H1 (cell line): Measurements from ENCODE around the gene TRPV2. TPM values are rescaled to one million over a fixed set of nuclear protein-coding genes. Genes with fewer than 3 reads are reported as not detected.

Source experiments
- CTCF ChIA-PET: fragments of 300-600 bp; sonication (Branson Sonifier 250); formaldehyde crosslinking; loops from one replicate; lab custom pipeline; 2021; ENCODE audit not compliant: partially characterized antibody; lab: Charles Lee
- POLR2A ChIA-PET: fragments of 300-600 bp; sonication (Branson Sonifier 250); formaldehyde crosslinking; loops from one replicate; lab custom pipeline; 2021; ENCODE audit warnings: inconsistent platforms; ENCODE audit not compliant: partially characterized antibody; lab: Charles Lee
- DNase-seq, 2 experiments: peaks; one replicate each; pipeline versions ENCODE4 v3.0.0 to v3.0.0-alpha.2; 2010 to 2022; ENCODE audit warnings: low spot score in 2 of 2, low read depth in 1 of 2, mixed read lengths in 1 of 2
- FAIRE-seq: peaks from 2 replicates; lab custom pipeline; 2011; peaks lifted over from hg19 to GRCh38; lab: Jason Lieb, UNC
- H2AFZ ChIP-seq: 2 replicates; pipeline ENCODE4 v1.8.1; 2012; ENCODE audit warnings: low read length, inconsistent platforms
- H2AK5ac ChIP-seq: 2 replicates; pipeline ENCODE4 v1.6.1; 2013; ENCODE audit warnings: low read depth, low read length
- H2BK120ac ChIP-seq: replicated peaks from 2 replicates; pipeline ENCODE3; 2013; ENCODE audit warnings: low read depth, low read length, inconsistent platforms
- H2BK12ac ChIP-seq: 2 replicates; pipeline ENCODE4 v1.6.1; 2013; ENCODE audit warnings: low read depth, low read length
- H2BK15ac ChIP-seq: 2 replicates; pipeline ENCODE4 v1.6.1; 2013; ENCODE audit warnings: low read length
- H2BK20ac ChIP-seq: 2 replicates; pipeline ENCODE4 v1.6.1; 2013; ENCODE audit warnings: low read length
- H2BK5ac ChIP-seq: 2 replicates; pipeline ENCODE4 v1.6.1; 2013; ENCODE audit warnings: low read depth, low read length
- H3K14ac ChIP-seq: 2 replicates; pipeline ENCODE4 v1.6.1; 2013; ENCODE audit warnings: inconsistent platforms; ENCODE audit not compliant: insufficient read length
- H3K18ac ChIP-seq: 2 replicates; pipeline ENCODE4 v1.6.1; 2013; ENCODE audit warnings: low read length; ENCODE audit errors: extremely low read depth
- H3K23ac ChIP-seq: 2 replicates; pipeline ENCODE4 v1.6.1; 2013; ENCODE audit warnings: inconsistent platforms; ENCODE audit not compliant: insufficient read length
- H3K23me2 ChIP-seq: 2 replicates; pipeline ENCODE4 v1.6.1; 2013; ENCODE audit warnings: low read depth, low read length
- H3K27ac ChIP-seq: 2 replicates; pipeline ENCODE4 v1.6.1; 2011; ENCODE audit warnings: low read depth, low read length, inconsistent platforms
- H3K27me3 ChIP-seq, 4 experiments: replicated peaks in 1 of 4; 1 replicate in 1 of 4; 2 replicates in 3 of 4; pipeline versions ENCODE4 v1.6.1 to v1.8.1; 2011 to 2013; ENCODE audit warnings: low read length in 3 of 4, mild to moderate bottlenecking in 3 of 4, inconsistent platforms in 2 of 4, mixed read lengths in 2 of 4, moderate library complexity in 1 of 4; ENCODE audit not compliant: control insufficient read depth in 3 of 4, insufficient read depth in 3 of 4; ENCODE audit errors: extremely low read depth in 1 of 4
- H3K36me3 ChIP-seq, 4 experiments: 2 replicates each; pipeline versions ENCODE4 v1.6.1 to v1.8.1; 2011 to 2013; ENCODE audit warnings: mild to moderate bottlenecking in 4 of 4, low read length in 3 of 4, moderate library complexity in 2 of 4, control low read depth in 1 of 4, inconsistent platforms in 1 of 4; ENCODE audit not compliant: insufficient read depth in 4 of 4, control insufficient read depth in 2 of 4
- H3K4ac ChIP-seq: replicated peaks from 2 replicates; pipeline ENCODE3; 2013; ENCODE audit warnings: low read length, low read depth, mixed read lengths, inconsistent platforms; ENCODE audit not compliant: insufficient read length
- H3K4me1 ChIP-seq, 4 experiments: replicated peaks in 1 of 4; 1 replicate in 1 of 4; 2 replicates in 3 of 4; pipeline versions ENCODE4 v1.6.1 to v1.8.1; 2011 to 2013; ENCODE audit warnings: low read length in 3 of 4, inconsistent platforms in 2 of 4, mixed read lengths in 1 of 4; ENCODE audit not compliant: insufficient read depth in 4 of 4, control insufficient read depth in 3 of 4
- H3K4me2 ChIP-seq, 2 experiments: 2 replicates each; pipeline versions ENCODE4 v1.6.1 to v1.8.1; 2011 to 2013; ENCODE audit warnings: low read depth in 2 of 2, low read length in 2 of 2, control low read depth in 1 of 2, inconsistent platforms in 1 of 2, mild to moderate bottlenecking in 1 of 2; ENCODE audit not compliant: insufficient read depth in 1 of 2
- H3K4me3 ChIP-seq, 4 experiments: fragments of 200-600, 300-600 bp in 1 of 4; sonication (generic), shearing (Covaris generic), sonication (Bioruptor Twin) in 1 of 4; 2 replicates each; pipeline versions ENCODE4 v1.5.1 to v1.8.1; 2011 to 2016; ENCODE audit warnings: low read length in 4 of 4, low read depth in 3 of 4, control low read depth in 2 of 4, inconsistent platforms in 2 of 4, mild to moderate bottlenecking in 2 of 4, mixed read lengths in 1 of 4, moderate library complexity in 1 of 4; ENCODE audit not compliant: insufficient read depth in 2 of 4; ENCODE audit errors: extremely low read depth in 1 of 4
- H3K56ac ChIP-seq: replicated peaks from 2 replicates; pipeline ENCODE3; 2013; ENCODE audit warnings: low read depth, mild to moderate bottlenecking, mixed read lengths, low read length, inconsistent platforms; ENCODE audit not compliant: insufficient read length
- H3K79me1 ChIP-seq: 2 replicates; pipeline ENCODE4 v1.6.1; 2013; ENCODE audit warnings: low read depth, low read length, control low read depth
- H3K79me2 ChIP-seq, 2 experiments: 2 replicates each; pipeline versions ENCODE4 v1.6.1 to v1.8.1; 2012 to 2013; ENCODE audit warnings: low read length in 2 of 2, mild to moderate bottlenecking in 2 of 2, inconsistent platforms in 1 of 2; ENCODE audit not compliant: insufficient read depth in 2 of 2, control insufficient read depth in 1 of 2
- H3K9ac ChIP-seq, 4 experiments: replicated peaks in 1 of 4; 1 replicate in 1 of 4; 2 replicates in 3 of 4; pipeline versions ENCODE4 v1.6.1 to v1.8.1; 2011 to 2013; ENCODE audit warnings: low read depth in 3 of 4, low read length in 3 of 4, control low read depth in 2 of 4, mild to moderate bottlenecking in 2 of 4, moderate library complexity in 2 of 4, inconsistent platforms in 1 of 4; ENCODE audit errors: extremely low read depth in 1 of 4
- H3K9me3 ChIP-seq, 2 experiments: 2 replicates each; pipeline versions ENCODE4 v1.6.1 to v1.8.1; 2012 to 2013; ENCODE audit warnings: mild to moderate bottlenecking in 2 of 2, moderate library complexity in 2 of 2, control low read depth in 1 of 2, inconsistent platforms in 1 of 2, low read depth in 1 of 2, low read length in 1 of 2, mixed read lengths in 1 of 2; ENCODE audit not compliant: insufficient read depth in 2 of 2
- H4K20me1 ChIP-seq, 2 experiments: replicated peaks in 1 of 2; 2 replicates each; pipeline versions ENCODE3 to v1.8.1; 2011 to 2013; ENCODE audit warnings: inconsistent platforms in 2 of 2, low read length in 2 of 2, mild to moderate bottlenecking in 1 of 2; ENCODE audit not compliant: insufficient read depth in 2 of 2, control insufficient read depth in 1 of 2
- H4K5ac ChIP-seq: 2 replicates; pipeline ENCODE4 v1.6.1; 2013; ENCODE audit warnings: low read length, low read depth, mixed read lengths, inconsistent platforms; ENCODE audit not compliant: insufficient read length
- H4K8ac ChIP-seq: 2 replicates; pipeline ENCODE4 v1.8.0; 2013; ENCODE audit warnings: mild to moderate bottlenecking, moderate library complexity, low read length, inconsistent platforms; ENCODE audit not compliant: insufficient read depth; ENCODE audit errors: extremely low read depth
- H4K91ac ChIP-seq: replicated peaks from 2 replicates; pipeline ENCODE3; 2013; ENCODE audit warnings: low read length, mixed read lengths, inconsistent platforms; ENCODE audit not compliant: insufficient read length
- BRCA1 ChIP-seq: IDR thresholded peaks from 2 replicates; pipeline ENCODE4 v1.6.1; 2012; ENCODE audit warnings: low read depth, low read length, improper control_type of control experiment
- CBX8 ChIP-seq: fragments of 300-800, 300-1000 bp; sonication (generic); IDR thresholded peaks from 2 replicates; pipeline ENCODE4 v1.7.1; 2016; ENCODE audit warnings: low read depth, low read length, borderline replicate concordance
- EGR1 ChIP-seq: IDR thresholded peaks from 2 replicates; pipeline ENCODE4 v1.6.1; 2011; ENCODE audit warnings: low read depth, low read length, borderline replicate concordance
- EZH2 ChIP-seq: fragments of 200-600 bp; sonication (generic); IDR thresholded peaks from 2 replicates; pipeline ENCODE4 v1.7.1; 2012; ENCODE audit warnings: low read depth, mild to moderate bottlenecking, moderate library complexity, low read length, inconsistent platforms; ENCODE audit not compliant: severe bottlenecking
- HDAC6 ChIP-seq: IDR thresholded peaks from one replicate; pipeline ENCODE4 v1.7.1; 2012; ENCODE audit warnings: low read depth, mild to moderate bottlenecking, inconsistent platforms, low read length, moderate library complexity
- POU5F1 ChIP-seq: IDR thresholded peaks from 2 replicates; pipeline ENCODE4 v1.6.1; 2011; ENCODE audit warnings: low read depth, mild to moderate bottlenecking, low read length, moderate library complexity
- RXRA ChIP-seq: IDR thresholded peaks from 2 replicates; pipeline ENCODE4 v1.6.1; 2011; ENCODE audit warnings: low read depth, mild to moderate bottlenecking, low read length, moderate library complexity; ENCODE audit not compliant: insufficient read depth
- SIN3A ChIP-seq, 2 experiments: IDR thresholded peaks in 1 of 2; conservative IDR thresholded peaks in 1 of 2; 2 replicates each; pipeline ENCODE4 v1.6.1; 2011 to 2012; ENCODE audit warnings: low read length in 2 of 2, improper control_type of control experiment in 1 of 2, low read depth in 1 of 2, mild to moderate bottlenecking in 1 of 2
- SIRT6 ChIP-seq: IDR thresholded peaks from one replicate; pipeline ENCODE4 v1.7.1; 2012; ENCODE audit warnings: low read length, inconsistent platforms
- SP2 ChIP-seq: IDR thresholded peaks from 2 replicates; pipeline ENCODE4 v1.6.1; 2012; ENCODE audit warnings: mild to moderate bottlenecking, low read length, inconsistent platforms
- TAF1 ChIP-seq: IDR thresholded peaks from 2 replicates; pipeline ENCODE4 v1.6.1; 2011; ENCODE audit warnings: mild to moderate bottlenecking, low read depth, low read length
- WGBS, 2 experiments: shearing (Covaris generic) in 1 of 2; methylation state at CpG; one replicate each; pipeline versions ENCODE4 v1.1.6 to v1.1.7; 2013 to 2015; ENCODE audit warnings: low lambda C conversion rate in 2 of 2, mixed read lengths in 2 of 2, inconsistent platforms in 1 of 2, low coverage in 1 of 2, missing lambda C conversion rate in 1 of 2; ENCODE audit not compliant: insufficient replicate concordance in 2 of 2, insufficient coverage in 1 of 2, insufficient read length in 1 of 2; ENCODE audit errors: extremely low coverage in 1 of 2, missing lambda C conversion rate in 1 of 2; 5-methylcytosine and 5-hydroxymethylcytosine counted together
- polyA plus RNA-seq, 7 experiments: library from polyadenylated mRNA; depleted of rRNA in 3 of 7; stranded (reverse) in 5 of 7; unstranded in 2 of 7; fragments of >200 nt in 5 of 7; fragments of 200-250 nt in 2 of 7; gene quantifications; 1 replicate in 5 of 7; 2 replicates in 1 of 7; 4 replicates in 1 of 7; pipeline versions ENCODE4 v1.2.1 to v1.2.3, GENCODE V29; 2011 to 2013; ENCODE audit warnings: missing spikeins in 2 of 7, mixed read lengths in 2 of 7
- total RNA-seq: library from RNA; stranded (reverse); fragmentation: NEBNext Ultra II Directional; extraction: Animal tissue kit (Norgen Biotek cat#: 25700); gene quantifications from 2 replicates; pipeline ENCODE4 v1.2.1, GENCODE V29; 2021
- TF ChIP-seq, protein P1 (sequence below), 3 experiments: IDR thresholded peaks; 1 replicate in 2 of 3; 2 replicates in 1 of 3; pipeline versions ENCODE4 v1.5.1 to v1.6.1; 2011; ENCODE audit warnings: low read length in 3 of 3, mild to moderate bottlenecking in 3 of 3, inconsistent platforms in 2 of 3, low read depth in 1 of 3, moderate library complexity in 1 of 3; ENCODE audit not compliant: insufficient read depth in 1 of 3; ENCODE audit errors: control extremely low read depth in 1 of 3

TRPV2 gene
- total and polyA plus RNA-seq, 2 of the 8 experiments (the other 6 are each of a cell fraction or from before 2014, with no cell fraction given) = 1.7 to 2.1 TPM

DNA sequence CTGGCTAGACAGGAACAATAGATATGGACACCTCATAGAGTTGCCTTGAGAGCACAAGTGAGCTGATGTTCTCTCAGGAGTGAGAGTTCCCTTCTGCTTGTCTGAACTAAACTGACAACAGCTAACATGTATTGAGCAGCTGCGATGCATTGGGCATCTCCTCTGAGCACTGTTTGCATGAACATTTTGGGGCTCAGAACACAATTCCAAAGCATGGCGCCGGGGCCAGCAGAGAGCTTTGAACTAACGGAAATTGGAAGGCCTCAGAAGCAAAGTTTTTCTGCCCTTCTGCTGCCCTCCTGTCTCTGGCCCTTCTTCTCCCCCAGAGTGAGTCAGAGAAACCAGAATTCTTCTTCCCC lies 38.1 kb downstream of the TRPV2 start:
- Histone ChIP-seq H3K14ac (no peak overlapping the region), H2BK12ac (no peak overlapping the region), H4K5ac (no peak overlapping the region), H2BK5ac (no peak overlapping the region), H3K4me1 (peaks cover 0 to 7% (median 0%) of the 10 kb centered on the region in 4 experiments; a peak in 4 of 7 replicates), H4K91ac (no peak overlapping the region), H3K23ac (no peak overlapping the region), H2AK5ac (no peak overlapping the region), H3K27ac (no peak overlapping the region), H3K79me1 (peaks cover 3% of the 10 kb centered on the region; the same call in 1 of the 2 replicates), H2AFZ (no peak overlapping the region), H3K27me3 (no peaks in the 10 kb centered on the region), H3K4me2 (no peak overlapping the region), H3K18ac (no peak overlapping the region), H2BK15ac (no peak overlapping the region), H3K56ac (no peak overlapping the region), H3K9me3 (no peaks in the 10 kb centered on the region), H3K36me3 (peaks cover 0 to 9% (median 1%) of the 10 kb centered on the region in 4 experiments; a peak in 4 of 8 replicates), H3K79me2 (no peaks in the 10 kb centered on the region), H4K20me1 (peaks cover 0 to 14% of the 10 kb centered on the region in 2 experiments), H3K23me2 (no peaks in the 10 kb centered on the region), H2BK120ac (no peak overlapping the region), H3K9ac (no peak overlapping the region), H2BK20ac (no peak overlapping the region), H3K4ac (no peak overlapping the region), H3K4me3 (no peak overlapping the region), H4K8ac (no peak overlapping the region)
- POLR2A ChIA-PET = interaction anchor here (0.9 to 17.6 kb wide), 5 partner anchors 8 to 68 kb away, joined by 3 to 204 read pairs (median 6); no protein-coding TSS in a partner anchor
- CTCF ChIA-PET = interaction anchor here (0.7 to 36.9 kb wide), 27 partner anchors 9 to 415 kb away, joined by 3 to 941 read pairs (median 7); partner anchors contain the start of genes LRRC75A and UBB
- WGBS, 2 experiments = 90% methylated on average over 4 of the region's 4 CpGs; no CpG with 5 or more reads in 1 of the 2 experiments
- FAIRE-seq (no peak), DNase-seq (no peak)
- no peak for TF ChIP-seq RXRA
- TF ChIP-seq TAF1 = no peak
- TF ChIP-seq BRCA1 = no peak
- TF ChIP-seq CBX8 = no peak
- no peak for TF ChIP-seq SIN3A (conservative IDR thresholded peaks at IDR 0.05 in 1 of 2, IDR thresholded peaks at IDR 0.05 in 1 of 2; ENCODE audit: low read depth in 1 of 2, low read length in 2 of 2)
- TF ChIP-seq SP2 = no peak
- TF ChIP-seq EZH2 = no peak
- no peak for TF ChIP-seq POU5F1
- TF ChIP-seq, protein P1, sequence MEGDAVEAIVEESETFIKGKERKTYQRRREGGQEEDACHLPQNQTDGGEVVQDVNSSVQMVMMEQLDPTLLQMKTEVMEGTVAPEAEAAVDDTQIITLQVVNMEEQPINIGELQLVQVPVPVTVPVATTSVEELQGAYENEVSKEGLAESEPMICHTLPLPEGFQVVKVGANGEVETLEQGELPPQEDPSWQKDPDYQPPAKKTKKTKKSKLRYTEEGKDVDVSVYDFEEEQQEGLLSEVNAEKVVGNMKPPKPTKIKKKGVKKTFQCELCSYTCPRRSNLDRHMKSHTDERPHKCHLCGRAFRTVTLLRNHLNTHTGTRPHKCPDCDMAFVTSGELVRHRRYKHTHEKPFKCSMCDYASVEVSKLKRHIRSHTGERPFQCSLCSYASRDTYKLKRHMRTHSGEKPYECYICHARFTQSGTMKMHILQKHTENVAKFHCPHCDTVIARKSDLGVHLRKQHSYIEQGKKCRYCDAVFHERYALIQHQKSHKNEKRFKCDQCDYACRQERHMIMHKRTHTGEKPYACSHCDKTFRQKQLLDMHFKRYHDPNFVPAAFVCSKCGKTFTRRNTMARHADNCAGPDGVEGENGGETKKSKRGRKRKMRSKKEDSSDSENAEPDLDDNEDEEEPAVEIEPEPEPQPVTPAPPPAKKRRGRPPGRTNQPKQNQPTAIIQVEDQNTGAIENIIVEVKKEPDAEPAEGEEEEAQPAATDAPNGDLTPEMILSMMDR (IDR thresholded peaks at IDR 0.05; ENCODE audit: control extremely low read depth in 1 of 3, insufficient read depth in 1 of 3, low read depth in 1 of 3, low read length in 3 of 3) = no peak
- no peak for TF ChIP-seq EGR1
- no peak for TF ChIP-seq SIRT6
- TF ChIP-seq HDAC6 = no peak
